Neural cell (in vitro differentiated cells): ENCODE data around the gene SLC25A29. TPM values are rescaled to one million over a fixed set of nuclear protein-coding genes. Genes with fewer than 3 reads are reported as not detected.

Experiments used
- H2AFZ ChIP-seq: fragments of 200-600, 300-800 bp; sonication (generic), shearing (Covaris generic); 2 replicates; pipeline ENCODE4 v1.6.0; 2014; ENCODE audit warnings: low read depth, mild to moderate bottlenecking, antibody characterized with exemption, low read length, moderate library complexity
- H3F3A ChIP-seq: fragments of 200-600 bp; shearing (Covaris generic); 2 replicates; pipeline ENCODE4 v1.6.1; 2016; ENCODE audit warnings: mild to moderate bottlenecking, moderate library complexity, mixed read lengths, antibody characterized with exemption, low read length; ENCODE audit not compliant: insufficient read depth, poor library complexity, severe bottlenecking
- H3K27ac ChIP-seq: fragments of 200-600, 300-800 bp; sonication (generic), shearing (Covaris generic); 2 replicates; pipeline ENCODE4 v1.5.1; 2014; ENCODE audit warnings: mild to moderate bottlenecking, low read length, moderate library complexity
- H3K27me3 ChIP-seq: fragments of 300-800, 200-600 bp; sonication (generic), shearing (Covaris generic); 2 replicates; pipeline ENCODE4 v1.6.0; 2014; ENCODE audit warnings: mild to moderate bottlenecking, low read depth, low read length, moderate library complexity; ENCODE audit not compliant: insufficient read depth
- H3K36me3 ChIP-seq: fragments of 300-800, 200-600 bp; sonication (generic), shearing (Covaris generic); 2 replicates; pipeline ENCODE4 v1.5.1; 2014; ENCODE audit warnings: mild to moderate bottlenecking, antibody characterized with exemption, low read length, moderate library complexity; ENCODE audit not compliant: insufficient read depth
- H3K4me2 ChIP-seq: fragments of 300-800, 200-600 bp; sonication (generic), shearing (Covaris generic); 2 replicates; pipeline ENCODE4 v1.6.0; 2014; ENCODE audit warnings: mild to moderate bottlenecking, low read length
- H3K4me3 ChIP-seq: fragments of 300-800, 200-600 bp; sonication (generic), shearing (Covaris generic); 2 replicates; pipeline ENCODE4 v1.5.1; 2014; ENCODE audit warnings: mild to moderate bottlenecking, low read length, moderate library complexity
- H3K79me2 ChIP-seq: fragments of 200-600 bp; shearing (Covaris generic); replicated peaks from 2 replicates; pipeline ENCODE4 v1.6.0; 2014; ENCODE audit warnings: mild to moderate bottlenecking, low read length, moderate library complexity; ENCODE audit not compliant: insufficient read depth
- H3K9ac ChIP-seq: fragments of 300-800, 200-600 bp; sonication (generic), shearing (Covaris generic); 2 replicates; pipeline ENCODE4 v1.6.1; 2016; ENCODE audit warnings: mild to moderate bottlenecking, low read length, mixed read lengths
- H3K9me2 ChIP-seq: fragments of 200-600 bp; shearing (Covaris generic); 2 replicates; pipeline ENCODE4 v1.6.1; 2016; ENCODE audit warnings: mild to moderate bottlenecking, low read length, mixed read lengths; ENCODE audit not compliant: insufficient read depth
- H3K9me3 ChIP-seq: fragments of 200-600, 300-800 bp; sonication (generic), shearing (Covaris generic); 2 replicates; pipeline ENCODE4 v1.6.1; 2016; ENCODE audit warnings: mild to moderate bottlenecking, mixed run types, low read length, moderate library complexity, mixed read lengths
- H4K20me1 ChIP-seq: fragments of 200-600 bp; shearing (Covaris generic); 2 replicates; pipeline ENCODE4 v1.6.1; 2016; ENCODE audit warnings: mild to moderate bottlenecking, mixed run types; ENCODE audit not compliant: insufficient read depth
- CTCF ChIP-seq: fragments of 450-650 bp; IDR thresholded peaks from 2 replicates; pipeline ENCODE4 v1.5.1; 2014; ENCODE audit warnings: antibody characterized with exemption, mild to moderate bottlenecking, moderate library complexity; ENCODE audit not compliant: poor library complexity, severe bottlenecking
- EP300 ChIP-seq: fragments of 450-650 bp; conservative IDR thresholded peaks from 2 replicates; pipeline ENCODE4 v1.6.1; 2014; ENCODE audit warnings: antibody characterized with exemption, mild to moderate bottlenecking, moderate library complexity; ENCODE audit not compliant: poor library complexity, severe bottlenecking
- EZH2 ChIP-seq: fragments of 200-600, 300-800 bp; shearing (Covaris generic), sonication (generic); IDR thresholded peaks from 2 replicates; pipeline ENCODE4 v1.6.1; 2014; ENCODE audit warnings: antibody characterized with exemption, low read length, borderline replicate concordance, mild to moderate bottlenecking; ENCODE audit not compliant: insufficient read depth, poor library complexity, severe bottlenecking
- MXI1 ChIP-seq: fragments of 450-650 bp; conservative IDR thresholded peaks from 2 replicates; pipeline ENCODE4 v1.6.1; 2014; ENCODE audit warnings: antibody characterized with exemption, mild to moderate bottlenecking; ENCODE audit not compliant: poor library complexity, severe bottlenecking
- POLR2AphosphoS5 ChIP-seq: IDR thresholded peaks from 2 replicates; pipeline ENCODE4 v1.6.1; 2012
- RAD21 ChIP-seq: fragments of 450-650 bp; conservative IDR thresholded peaks from 2 replicates; pipeline ENCODE4 v1.6.1; 2014; ENCODE audit warnings: antibody characterized with exemption, mild to moderate bottlenecking, moderate library complexity
- REST ChIP-seq: IDR thresholded peaks from 2 replicates; pipeline ENCODE4 v1.6.1; 2012; ENCODE audit warnings: borderline replicate concordance
- SMC3 ChIP-seq: fragments of 450-650 bp; conservative IDR thresholded peaks from 2 replicates; pipeline ENCODE4 v1.6.1; 2014; ENCODE audit warnings: antibody characterized with exemption, mild to moderate bottlenecking, moderate library complexity; ENCODE audit not compliant: poor library complexity
- TAF1 ChIP-seq: IDR thresholded peaks from 2 replicates; pipeline ENCODE4 v1.6.1; 2012; ENCODE audit warnings: low read depth
- polyA plus RNA-seq: library from polyadenylated mRNA; depleted of rRNA; stranded (reverse); fragments of >200 nt; gene quantifications from 2 replicates; pipeline ENCODE4 v1.2.3, GENCODE V29; 2014

The SLC25A29 gene
- polyA plus RNA-seq, 1 donor from 2014 or later: 447 TPM

GRCh38 chr14:100290607-100291304 lies 15.5 kb downstream of the SLC25A29 start:
- no peaks in the 10 kb centered on the region for H3K27me3 ChIP-seq
- no peak overlapping the region for H3K4me2 ChIP-seq
- no peaks in the 10 kb centered on the region for H3K79me2 ChIP-seq
- H2AFZ ChIP-seq: no peak overlapping the region
- H3K27ac ChIP-seq: no peak overlapping the region
- H3K9ac ChIP-seq: no peak overlapping the region
- H3F3A ChIP-seq: no peaks in the 10 kb centered on the region
- H3K4me3 ChIP-seq: no peak overlapping the region
- peaks cover 8% of the 10 kb centered on the region for H3K36me3 ChIP-seq
- no peaks in the 10 kb centered on the region for H3K9me3 ChIP-seq
- H4K20me1 ChIP-seq: no peaks in the 10 kb centered on the region
- TF ChIP-seq EZH2 (no peak), POLR2AphosphoS5 (no peak), MXI1 (no peak), RAD21 (no peak), REST (no peak), TAF1 (no peak), CTCF (no peak), EP300 (no peak), SMC3 (no peak)
- no peaks in the 10 kb centered on the region for H3K9me2 ChIP-seq

DNA sequence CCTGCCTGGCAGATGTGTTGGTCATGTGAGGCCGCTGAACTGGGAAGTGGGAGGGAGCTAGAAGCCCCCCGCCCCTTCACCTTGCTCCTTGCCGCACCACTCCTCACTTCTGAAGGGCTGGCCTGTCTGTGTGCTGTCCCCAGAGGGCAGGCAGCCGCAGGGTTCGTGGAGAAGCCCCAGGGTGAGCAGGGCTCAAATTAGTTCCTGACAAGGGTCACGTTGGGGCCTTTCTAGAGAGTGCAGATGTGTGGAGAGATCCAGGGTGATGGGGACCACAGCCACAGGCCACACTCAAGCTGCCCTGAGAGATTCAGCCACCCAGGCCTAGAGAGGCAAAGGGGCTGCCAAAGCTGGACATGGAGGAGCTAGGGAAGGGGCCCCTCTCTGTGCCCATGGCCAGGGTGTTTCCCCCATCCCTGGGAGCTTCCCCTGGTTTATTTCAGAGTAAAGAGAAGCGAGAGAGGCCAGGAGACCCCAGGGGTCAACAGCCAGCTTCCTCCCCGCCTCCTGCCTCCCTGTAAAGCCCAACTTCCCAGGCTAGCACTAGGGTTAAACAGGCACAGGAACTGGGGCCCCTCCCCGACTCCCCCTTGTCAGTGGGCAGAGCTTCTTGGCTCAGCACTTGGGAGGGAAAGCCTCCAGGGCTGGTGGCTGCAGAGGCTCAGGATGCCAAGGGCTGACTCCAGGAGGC lies 16.2 kb downstream of the SLC25A29 start:
- TF ChIP-seq MXI1 (no peak), REST (no peak), EP300 (no peak), RAD21 (no peak), EZH2 (no peak), POLR2AphosphoS5 (no peak), CTCF (no peak)
- Histone ChIP-seq H3K9me3 (no peaks in the 10 kb centered on the region), H2AFZ (no peak overlapping the region), H3K4me2 (no peak overlapping the region), H3K4me3 (no peak overlapping the region), H3K27ac (no peak overlapping the region), H3K79me2 (no peaks in the 10 kb centered on the region), H3F3A (no peaks in the 10 kb centered on the region), H3K27me3 (no peaks in the 10 kb centered on the region), H4K20me1 (no peaks in the 10 kb centered on the region), H3K9ac (no peak overlapping the region), H3K36me3 (peaks cover 8% of the 10 kb centered on the region), H3K9me2 (no peaks in the 10 kb centered on the region)
